Activated CD4-positive, CD25-positive, alpha-beta regulatory T cell (primary cell): ENCODE results near the gene ZKSCAN2.

ENCODE experiments used
- DNase-seq, 4 experiments: peaks; one replicate each; lab custom pipeline; 2025; lab: John Stamatoyannopoulos, UW

The ZKSCAN2 gene

GRCh38 chr16:25257470-25257955, at the start of gene ZKSCAN2:
Gene ZKSCAN2 (minus strand): TSS chr16:25257845. CDS start chr16:25257127, 718 bp downstream.
- peak; percentile 70 to 74 (median 72) for DNase-seq

GRCh38 chr16:25299792-25300590, 42.3 kb upstream of the ZKSCAN2 start:
- no peak for DNase-seq

- no peak for DNase-seq
These were observed 40.7 kb upstream of the ZKSCAN2 start for GRCh38 chr16:25298165-25298872.

- no peak for DNase-seq
These were observed 39.6 kb upstream of the ZKSCAN2 start for GRCh38 chr16:25297151-25297787.

GRCh38 chr16:25291580-25291979, 33.9 kb upstream of the ZKSCAN2 start:
- DNase-seq: no peak

- DNase-seq: no peak
These were observed 31.8 kb upstream of the ZKSCAN2 start for GRCh38 chr16:25289466-25289865.

GRCh38 chr16:25279491-25279890, 21.8 kb upstream of the ZKSCAN2 start:
- DNase-seq: no peak

- DNase-seq: no peak
These were observed 13.8 kb upstream of the ZKSCAN2 start for GRCh38 chr16:25271421-25271820.

GRCh38 chr16:25270577-25270976, 12.9 kb upstream of the ZKSCAN2 start:
- DNase-seq: no peak

- no peak for DNase-seq
These were observed 12.2 kb upstream of the ZKSCAN2 start for GRCh38 chr16:25269879-25270278.

GRCh38 chr16:25265968-25266367, 8.3 kb upstream of the ZKSCAN2 start:
- DNase-seq: no peak

- DNase-seq: no peak
These were observed 7.0 kb upstream of the ZKSCAN2 start for GRCh38 chr16:25264597-25264996.

- no peak for DNase-seq
These were observed 2.8 kb upstream of the ZKSCAN2 start for GRCh38 chr16:25260416-25260815.

- DNase-seq: no peak
These were observed 1.2 kb upstream of the ZKSCAN2 start for GRCh38 chr16:25258861-25259179.

GRCh38 chr16:25257956-25258860, 563 bp upstream of the ZKSCAN2 start:
- DNase-seq: peak in 3 of 4 experiments; percentile 66 to 75 (median 74)

GRCh38 chr16:25256695-25257469, 763 bp downstream of the ZKSCAN2 start:
- DNase-seq: no peak

GRCh38 chr16:25253322-25253721, 4.3 kb downstream of the ZKSCAN2 start:
- DNase-seq: no peak

GRCh38 chr16:25250467-25250866, 7.2 kb downstream of the ZKSCAN2 start:
- DNase-seq: no peak

- DNase-seq: no peak
These were observed 21.7 kb downstream of the ZKSCAN2 start for GRCh38 chr16:25235991-25236390.

- no peak for DNase-seq
These were observed 29.3 kb downstream of the ZKSCAN2 start for GRCh38 chr16:25228372-25228771.

GRCh38 chr16:25224731-25225319, 32.8 kb downstream of the ZKSCAN2 start:
- no peak for DNase-seq
